Measurements from ENCODE around the gene CRB1.

CRB1 gene

GRCh38 chr1:197307551-197307950 lies 39.5 kb downstream of the CRB1 start:
- no peak for TF ChIP-seq EZH2phosphoT487 (conservative IDR thresholded peaks at IDR 0.05; ENCODE audit: low read length)
- no peak for TF ChIP-seq CTCF (IDR thresholded peaks at IDR 0.05; ENCODE audit: insufficient read depth, low read length, poor library complexity, severe bottlenecking)
- no peak overlapping the region for H3K4me2 ChIP-seq (ENCODE audit: low read depth, low read length, poor library complexity, severe bottlenecking)
- no peak overlapping the region for H3K4me3 ChIP-seq (ENCODE audit: insufficient read depth, low read length, poor library complexity, severe bottlenecking)

GRCh38 chr1:197311081-197311480 lies 43.0 kb downstream of the CRB1 start:
- Histone ChIP-seq H3K4me2 (ENCODE audit: low read depth, low read length, poor library complexity, severe bottlenecking) (no peak overlapping the region), H3K9me3 (ENCODE audit: insufficient read depth, low read length) (no peaks in the 10 kb centered on the region), H4K20me1 (ENCODE audit: low read depth, low read length) (no peaks in the 10 kb centered on the region), H3F3A (ENCODE audit: insufficient read depth) (0 out of 2 replicates have a peak, but pooled peaks cover 3% of the 10 kb centered on the region), H3K9me2 (replicated peaks; ENCODE audit: insufficient read depth, low read length) (no peaks in the 10 kb centered on the region), H3K79me2 (ENCODE audit: insufficient read depth, low read length) (no peaks in the 10 kb centered on the region), H2AFZ (ENCODE audit: low read depth, low read length, severe bottlenecking) (no peak overlapping the region), H3K9ac (ENCODE audit: low read length) (no peak overlapping the region), H3K4me3 (ENCODE audit: insufficient read depth, low read length, poor library complexity, severe bottlenecking) (no peak overlapping the region), H3K27me3 (ENCODE audit: low read length) (no peaks in the 10 kb centered on the region), H3K27ac (ENCODE audit: low read depth, low read length) (no peak overlapping the region), H3K36me3 (ENCODE audit: low read length) (no peaks in the 10 kb centered on the region)
- TF ChIP-seq EZH2phosphoT487 (conservative IDR thresholded peaks at IDR 0.05; ENCODE audit: low read length) (no peak), CTCF (IDR thresholded peaks at IDR 0.05; ENCODE audit: insufficient read depth, low read length, poor library complexity, severe bottlenecking) (no peak)

More at GRCh38 chr1:197307551-197307950, 39.5 kb downstream of the CRB1 start:
- H3K27me3 ChIP-seq (ENCODE audit: low read length), result no peaks in the 10 kb centered on the region
- H2AFZ ChIP-seq (ENCODE audit: low read depth, low read length, severe bottlenecking), result no peak overlapping the region
- no peaks in the 10 kb centered on the region for H3K9me2 ChIP-seq (replicated peaks; ENCODE audit: insufficient read depth, low read length)
- H3K79me2 ChIP-seq (ENCODE audit: insufficient read depth, low read length), result no peaks in the 10 kb centered on the region
- H3F3A ChIP-seq (ENCODE audit: insufficient read depth), result 0 out of 2 replicates have a peak, but pooled peaks cover 3% of the 10 kb centered on the region
- H3K9ac ChIP-seq (ENCODE audit: low read length), result no peak overlapping the region
- H3K9me3 ChIP-seq (ENCODE audit: insufficient read depth, low read length), result no peaks in the 10 kb centered on the region
- H3K27ac ChIP-seq (ENCODE audit: low read depth, low read length), result no peak overlapping the region
- H4K20me1 ChIP-seq (ENCODE audit: low read depth, low read length), result no peaks in the 10 kb centered on the region
- H3K36me3 ChIP-seq (ENCODE audit: low read length), result no peaks in the 10 kb centered on the region

- Histone ChIP-seq H3K4me3 (ENCODE audit: insufficient read depth, low read length, poor library complexity, severe bottlenecking) (no peak overlapping the region), H3K27me3 (ENCODE audit: low read length) (no peaks in the 10 kb centered on the region), H3K9me3 (ENCODE audit: insufficient read depth, low read length) (no peaks in the 10 kb centered on the region), H3K9ac (ENCODE audit: low read length) (no peak overlapping the region), H3K4me2 (ENCODE audit: low read depth, low read length, poor library complexity, severe bottlenecking) (no peak overlapping the region), H4K20me1 (ENCODE audit: low read depth, low read length) (no peaks in the 10 kb centered on the region), H3K27ac (ENCODE audit: low read depth, low read length) (no peak overlapping the region), H3K36me3 (ENCODE audit: low read length) (no peaks in the 10 kb centered on the region), H3K79me2 (ENCODE audit: insufficient read depth, low read length) (no peaks in the 10 kb centered on the region), H2AFZ (ENCODE audit: low read depth, low read length, severe bottlenecking) (no peak overlapping the region), H3K9me2 (replicated peaks; ENCODE audit: insufficient read depth, low read length) (no peaks in the 10 kb centered on the region), H3F3A (ENCODE audit: insufficient read depth) (0 out of 2 replicates have a peak, but pooled peaks cover 3% of the 10 kb centered on the region)
- TF ChIP-seq EZH2phosphoT487 (conservative IDR thresholded peaks at IDR 0.05; ENCODE audit: low read length) (no peak), CTCF (IDR thresholded peaks at IDR 0.05; ENCODE audit: insufficient read depth, low read length, poor library complexity, severe bottlenecking) (no peak)
Measured at GRCh38 chr1:197312163-197312562, 44.1 kb downstream of the CRB1 start.

All from SU-DHL-6 (cell line).